ENCODE measurements around the gene CCDC57.

CCDC57 gene

DNA sequence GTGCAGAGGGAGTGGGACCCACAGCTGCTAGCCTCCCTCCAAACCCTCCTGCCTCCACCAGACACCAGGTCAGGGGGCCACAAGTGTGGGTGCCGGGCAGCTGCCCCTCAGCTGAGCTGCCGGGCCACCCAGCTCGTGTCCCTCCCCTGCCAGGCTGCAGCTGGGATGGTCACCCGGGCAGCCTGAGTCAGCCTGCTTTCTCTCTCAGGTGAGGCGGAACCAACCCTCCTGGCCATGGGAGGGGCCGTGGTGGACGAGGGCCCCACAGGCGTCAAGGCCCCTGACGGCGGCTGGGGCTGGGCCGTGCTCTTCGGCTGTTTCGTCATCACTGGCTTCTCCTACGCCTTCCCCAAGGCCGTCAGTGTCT lies 23.1 kb upstream of the CCDC57 start:
- H3K36me3 ChIP-seq (ENCODE audit: insufficient read depth, low read length) = peaks cover 26% of the 10 kb centered on the region

DNA sequence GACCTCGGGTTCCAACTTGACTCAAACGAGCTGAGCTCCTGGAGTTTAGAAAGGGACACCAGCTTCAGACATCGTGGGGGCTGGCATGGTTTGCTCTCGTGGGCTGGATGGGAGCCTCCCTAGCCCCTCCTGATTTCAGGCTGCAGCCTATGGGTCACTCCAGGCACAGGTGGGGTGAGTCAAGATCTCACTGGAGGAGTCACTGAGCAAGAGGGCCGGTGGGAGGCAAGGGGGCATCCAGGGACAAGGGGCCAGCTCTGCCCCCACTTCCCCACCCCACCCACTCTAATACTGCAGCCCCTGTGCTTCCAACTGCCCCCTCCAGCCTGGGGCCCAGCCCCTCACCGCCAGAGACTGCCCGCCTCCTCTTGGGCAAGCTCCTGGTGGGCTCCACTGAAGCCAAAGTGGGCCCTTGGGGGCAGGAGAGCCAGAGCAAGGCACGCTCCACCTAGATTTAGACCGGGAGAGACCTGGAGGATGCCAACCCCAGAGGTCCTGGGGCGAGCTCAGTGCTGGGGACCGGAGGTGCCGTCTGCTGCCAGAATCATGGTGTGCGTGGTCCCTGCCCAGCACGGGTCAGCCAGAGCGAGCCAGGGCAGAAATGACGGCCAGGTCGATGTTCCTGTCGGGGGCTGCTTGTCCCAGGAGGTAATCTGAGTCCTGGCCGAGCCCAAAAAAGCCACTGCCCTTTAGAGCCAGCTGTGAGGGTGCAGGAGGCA lies 22.6 kb upstream of the CCDC57 start:
- ATAC-seq (ENCODE audit: insufficient read depth, low read depth) = no peak
- 0 out of 2 replicates have a peak, but pooled peaks cover 8% of the 10 kb centered on the region for H3K4me1 ChIP-seq (ENCODE audit: insufficient read depth, low read length)
- H3K79me2 ChIP-seq (ENCODE audit: insufficient read depth, low read length) = no peaks in the 10 kb centered on the region
- no peaks in the 10 kb centered on the region for H3K27me3 ChIP-seq (ENCODE audit: insufficient read depth, low read length, poor library complexity)
- H2AFZ ChIP-seq (ENCODE audit: low read depth, low read length) = no peak overlapping the region
- peaks cover 13% of the 10 kb centered on the region for H4K20me1 ChIP-seq (ENCODE audit: insufficient read depth, low read length)
- H3K9me3 ChIP-seq (ENCODE audit: insufficient read depth, low read length, severe bottlenecking) = no peaks in the 10 kb centered on the region
- no peak for DNase-seq
- H3K4me2 ChIP-seq (ENCODE audit: insufficient read depth, low read length) = no peak overlapping the region
- TF ChIP-seq, protein P1, sequence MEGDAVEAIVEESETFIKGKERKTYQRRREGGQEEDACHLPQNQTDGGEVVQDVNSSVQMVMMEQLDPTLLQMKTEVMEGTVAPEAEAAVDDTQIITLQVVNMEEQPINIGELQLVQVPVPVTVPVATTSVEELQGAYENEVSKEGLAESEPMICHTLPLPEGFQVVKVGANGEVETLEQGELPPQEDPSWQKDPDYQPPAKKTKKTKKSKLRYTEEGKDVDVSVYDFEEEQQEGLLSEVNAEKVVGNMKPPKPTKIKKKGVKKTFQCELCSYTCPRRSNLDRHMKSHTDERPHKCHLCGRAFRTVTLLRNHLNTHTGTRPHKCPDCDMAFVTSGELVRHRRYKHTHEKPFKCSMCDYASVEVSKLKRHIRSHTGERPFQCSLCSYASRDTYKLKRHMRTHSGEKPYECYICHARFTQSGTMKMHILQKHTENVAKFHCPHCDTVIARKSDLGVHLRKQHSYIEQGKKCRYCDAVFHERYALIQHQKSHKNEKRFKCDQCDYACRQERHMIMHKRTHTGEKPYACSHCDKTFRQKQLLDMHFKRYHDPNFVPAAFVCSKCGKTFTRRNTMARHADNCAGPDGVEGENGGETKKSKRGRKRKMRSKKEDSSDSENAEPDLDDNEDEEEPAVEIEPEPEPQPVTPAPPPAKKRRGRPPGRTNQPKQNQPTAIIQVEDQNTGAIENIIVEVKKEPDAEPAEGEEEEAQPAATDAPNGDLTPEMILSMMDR (IDR thresholded peaks at IDR 0.05; ENCODE audit: borderline replicate concordance, extremely low read depth, low read length, poor library complexity, severe bottlenecking) = no peak
- no peak for TF ChIP-seq EZH2 (IDR thresholded peaks at IDR 0.05; ENCODE audit: borderline replicate concordance, low read depth, low read length, severe bottlenecking)
- peaks cover 24% of the 10 kb centered on the region for H3K36me3 ChIP-seq (ENCODE audit: insufficient read depth, low read length)
- no peak overlapping the region for H3K27ac ChIP-seq (ENCODE audit: low read length)
- H3K9ac ChIP-seq (ENCODE audit: low read depth, low read length) = no peak overlapping the region
- no peak overlapping the region for H3K4me3 ChIP-seq (ENCODE audit: low read depth in 1 of 2, low read length in 2 of 2)

More for the DNA sequence above, 23.1 kb upstream of the CCDC57 start:
- DNase-seq (no peak), ATAC-seq (ENCODE audit: insufficient read depth, low read depth) (no peak)
- no peaks in the 10 kb centered on the region for H3K9me3 ChIP-seq (ENCODE audit: insufficient read depth, low read length, severe bottlenecking)
- no peak overlapping the region; the same call in 1 of the 2 replicates for H3K27ac ChIP-seq (ENCODE audit: low read length)
- H3K4me2 ChIP-seq (ENCODE audit: insufficient read depth, low read length) = no peak overlapping the region
- H3K9ac ChIP-seq (ENCODE audit: low read depth, low read length) = no peak overlapping the region
- no peak overlapping the region for H2AFZ ChIP-seq (ENCODE audit: low read depth, low read length)
- no peak for TF ChIP-seq EZH2 (IDR thresholded peaks at IDR 0.05; ENCODE audit: borderline replicate concordance, low read depth, low read length, severe bottlenecking)
- TF ChIP-seq, protein P1 (IDR thresholded peaks at IDR 0.05; ENCODE audit: borderline replicate concordance, extremely low read depth, low read length, poor library complexity, severe bottlenecking) = no peak
- 0 out of 2 replicates have a peak, but pooled peaks cover 8% of the 10 kb centered on the region for H3K4me1 ChIP-seq (ENCODE audit: insufficient read depth, low read length)
- H3K79me2 ChIP-seq (ENCODE audit: insufficient read depth, low read length) = no peaks in the 10 kb centered on the region
- H3K4me3 ChIP-seq (ENCODE audit: low read depth in 1 of 2, low read length in 2 of 2) = no peak overlapping the region
- H3K27me3 ChIP-seq (ENCODE audit: insufficient read depth, low read length, poor library complexity) = no peaks in the 10 kb centered on the region
- H4K20me1 ChIP-seq (ENCODE audit: insufficient read depth, low read length) = peaks cover 19% of the 10 kb centered on the region

DNA sequence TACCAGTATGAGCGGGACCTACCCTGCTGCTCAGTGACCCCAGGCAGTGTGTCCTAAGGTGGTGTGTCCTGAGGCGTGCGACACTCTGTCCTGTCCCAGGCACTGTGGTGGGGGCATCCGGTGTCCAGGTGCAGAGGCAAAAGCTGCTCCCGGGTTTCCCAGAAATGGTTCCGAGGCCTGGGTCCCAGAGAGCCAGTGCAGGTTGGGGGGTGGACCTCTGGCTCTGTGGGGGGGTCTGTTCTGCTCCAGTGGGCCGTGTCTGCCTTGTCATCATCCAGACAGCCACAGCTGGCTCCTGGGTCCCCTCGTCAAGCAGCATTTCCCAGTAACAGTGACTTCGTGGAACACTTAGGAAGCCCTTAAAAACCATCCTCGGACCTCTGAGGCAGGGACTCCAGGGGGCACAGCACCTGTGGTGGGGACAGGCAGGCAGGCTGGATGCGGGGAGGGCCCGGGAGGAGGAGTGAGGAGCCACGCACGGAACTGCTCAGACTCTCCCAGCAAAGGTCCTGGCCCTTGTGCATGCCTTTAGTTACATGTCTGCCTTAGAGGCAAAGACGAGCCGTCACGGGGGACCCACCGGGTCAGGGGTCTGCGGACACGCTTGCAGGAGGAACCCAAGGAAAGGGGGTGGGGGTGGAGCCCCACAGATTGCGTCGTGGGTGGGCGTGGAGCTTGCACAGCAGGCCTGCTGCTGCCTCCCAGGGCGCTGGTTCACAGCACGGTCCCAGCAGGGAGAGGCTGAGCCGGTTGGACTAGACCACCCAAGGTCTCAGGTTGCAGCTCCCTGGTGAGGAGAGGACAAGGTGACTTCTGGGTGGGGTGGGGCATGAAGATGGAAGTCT lies 21.8 kb upstream of the CCDC57 start:
- Histone ChIP-seq H3K4me1 (ENCODE audit: insufficient read depth, low read length) (peaks cover 11% of the 10 kb centered on the region), H3K27me3 (ENCODE audit: insufficient read depth, low read length, poor library complexity) (no peaks in the 10 kb centered on the region), H4K20me1 (ENCODE audit: insufficient read depth, low read length) (peaks cover 6% of the 10 kb centered on the region; the same call in 1 of the 2 replicates)

More for the DNA sequence above, 21.8 kb upstream of the CCDC57 start:
- DNase-seq (no peak), ATAC-seq (ENCODE audit: insufficient read depth, low read depth) (no peak)
- Histone ChIP-seq H3K79me2 (ENCODE audit: insufficient read depth, low read length) (no peaks in the 10 kb centered on the region), H3K4me2 (ENCODE audit: insufficient read depth, low read length) (no peak overlapping the region), H3K9me3 (ENCODE audit: insufficient read depth, low read length, severe bottlenecking) (no peaks in the 10 kb centered on the region), H3K9ac (ENCODE audit: low read depth, low read length) (no peak overlapping the region), H3K36me3 (ENCODE audit: insufficient read depth, low read length) (peaks cover 16% of the 10 kb centered on the region), H3K4me3 (ENCODE audit: low read depth in 1 of 2, low read length in 2 of 2) (no peak overlapping the region), H2AFZ (ENCODE audit: low read depth, low read length) (no peak overlapping the region), H3K27ac (ENCODE audit: low read length) (no peak overlapping the region)
- no peak for TF ChIP-seq EZH2 (IDR thresholded peaks at IDR 0.05; ENCODE audit: borderline replicate concordance, low read depth, low read length, severe bottlenecking)
- TF ChIP-seq, protein P1 (IDR thresholded peaks at IDR 0.05; ENCODE audit: borderline replicate concordance, extremely low read depth, low read length, poor library complexity, severe bottlenecking) = no peak
